ENCODE results near the gene MAP3K10.

MAP3K10 gene

DNA sequence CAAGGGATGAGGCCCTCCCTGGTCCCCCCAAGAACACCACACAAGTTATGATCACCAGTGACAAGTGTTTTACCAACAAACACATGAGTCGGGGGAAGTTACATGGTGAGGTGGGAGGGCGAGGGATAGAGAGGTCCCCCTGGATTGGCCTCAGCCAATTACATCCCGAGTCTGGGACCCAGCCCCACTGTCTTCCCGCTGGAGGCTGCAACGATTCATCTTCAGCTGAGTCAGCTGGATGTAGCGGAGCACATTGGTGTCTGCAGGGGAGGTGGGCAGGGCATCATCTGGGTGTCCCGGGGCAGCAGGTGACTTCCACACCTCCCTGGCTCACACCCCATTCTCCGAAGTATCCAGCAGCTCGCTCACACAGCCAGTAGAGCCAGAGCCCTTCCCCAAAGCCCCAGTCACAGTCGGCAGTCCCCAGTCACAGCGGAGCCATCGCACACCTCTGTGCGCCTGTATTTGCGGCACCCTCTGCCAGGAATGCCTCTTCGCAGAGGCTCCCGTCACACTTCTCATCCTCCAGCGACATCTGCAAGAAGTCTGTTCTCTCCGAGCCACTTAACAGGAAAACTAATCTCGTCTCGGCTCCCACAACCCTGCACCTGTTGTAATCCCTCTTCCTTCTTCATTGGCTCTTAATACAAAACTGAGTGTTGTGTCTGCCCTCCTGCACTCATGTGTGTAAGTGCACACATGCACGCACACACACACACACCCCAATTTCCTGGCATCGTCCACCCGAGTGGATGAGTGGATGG, 25.0 kb downstream of the MAP3K10 start:
- H3K36me3 ChIP-seq (ENCODE audit: control insufficient read depth in 2 of 2, insufficient read depth in 1 of 2, low read length in 2 of 2) = peaks cover 7 to 17% of the 10 kb centered on the region in 2 experiments; a peak in 2 of 3 replicates
- no peak overlapping the region for H3K27ac ChIP-seq (ENCODE audit: extremely low read depth, low read depth, low read length)
- H3K9me3 ChIP-seq (ENCODE audit: control insufficient read depth, insufficient read depth, low read depth, low read length) = no peaks in the 10 kb centered on the region
- CTCF ChIA-PET = interaction anchor here (1.7 kb wide), 1 partner anchor 12 kb away, joined by 9 read pairs; no protein-coding TSS in a partner anchor
- H3K4me3 ChIP-seq (ENCODE audit: low read depth, low read length) = no peak overlapping the region
- H3K4me1 ChIP-seq (ENCODE audit: control insufficient read depth, insufficient read depth, low read length) = peaks cover 18% of the 10 kb centered on the region
- no peak for TF ChIP-seq ZNF791 (tag by site-specific recombination; IDR thresholded peaks at IDR 0.05)
- TF ChIP-seq SCRT2 (tag by site-specific recombination; IDR thresholded peaks at IDR 0.05) = peak; percentile 66
- 0 out of 2 replicates have a peak, but pooled peaks have one; percentile 39 for TF ChIP-seq ZNF600 (tag by site-specific recombination; IDR thresholded peaks at IDR 0.05)
- no peak for TF ChIP-seq ZNF274 (IDR thresholded peaks at IDR 0.05; ENCODE audit: low read length)
- TF ChIP-seq ZNF274 (tag by site-specific recombination; IDR thresholded peaks at IDR 0.05; ENCODE audit: borderline replicate concordance) = no peak
- TF ChIP-seq ZNF211 (tag by site-specific recombination; IDR thresholded peaks at IDR 0.05; ENCODE audit: low read depth) = 0 out of 2 replicates have a peak, but pooled peaks have one; percentile 9
- no peak for TF ChIP-seq ZNF514 (tag by site-specific recombination; IDR thresholded peaks at IDR 0.05)
- peak; percentile 42 for TF ChIP-seq SCRT1 (tag by site-specific recombination; IDR thresholded peaks at IDR 0.05; ENCODE audit: borderline replicate concordance)
- POLR2A ChIA-PET = no interaction called here

DNA sequence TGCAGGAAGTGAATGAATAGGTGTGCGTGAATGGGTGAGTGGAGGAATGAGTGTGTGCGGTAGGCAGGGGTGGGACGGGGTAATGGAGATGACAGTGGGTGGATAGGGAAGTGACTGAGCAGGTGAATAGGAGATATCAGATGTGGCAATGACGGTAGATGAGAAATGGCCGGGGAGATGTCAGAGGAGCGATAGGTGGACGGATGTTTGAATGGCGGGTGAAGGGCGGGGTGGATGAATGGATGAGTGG, 25.5 kb downstream of the MAP3K10 start:
- CTCF ChIA-PET = interaction anchor here (0.5 to 5.1 kb wide), 7 partner anchors 11 to 1854 kb away, joined by 3 to 52 read pairs (median 5); no protein-coding TSS in a partner anchor
- POLR2A ChIA-PET = no interaction called here
- Histone ChIP-seq H3K4me1 (ENCODE audit: control insufficient read depth, insufficient read depth, low read length) (peaks cover 18% of the 10 kb centered on the region), H3K4me3 (ENCODE audit: low read depth, low read length) (no peak overlapping the region), H3K9me3 (ENCODE audit: control insufficient read depth, insufficient read depth, low read depth, low read length) (no peaks in the 10 kb centered on the region), H3K27ac (ENCODE audit: extremely low read depth, low read depth, low read length) (no peak overlapping the region), H3K36me3 (ENCODE audit: control insufficient read depth in 2 of 2, insufficient read depth in 1 of 2, low read length in 2 of 2) (peaks cover 3 to 17% of the 10 kb centered on the region in 2 experiments; a peak in 2 of 3 replicates)
- TF ChIP-seq ZXDB (tag by site-specific recombination; IDR thresholded peaks at IDR 0.05) (no peak), ZNF785 (tag by site-specific recombination; IDR thresholded peaks at IDR 0.05) (0 out of 2 replicates have a peak, but pooled peaks have one; percentile 62), ZNF274 (IDR thresholded peaks at IDR 0.05; ENCODE audit: low read length) (no peak), ZNF274 (tag by site-specific recombination; IDR thresholded peaks at IDR 0.05; ENCODE audit: borderline replicate concordance) (0 out of 2 replicates have a peak, but pooled peaks have one; percentile 52), ZNF544 (tag by site-specific recombination; IDR thresholded peaks at IDR 0.05) (no peak), ZNF629 (tag by site-specific recombination; IDR thresholded peaks at IDR 0.05) (no peak), SP3 (tag by site-specific recombination; IDR thresholded peaks at IDR 0.05) (no peak; the same call in 1 of the 2 replicates), ZNF560 (tag by site-specific recombination; IDR thresholded peaks at IDR 0.05; ENCODE audit: borderline replicate concordance) (no peak), ZNF184 (tag by site-specific recombination; IDR thresholded peaks at IDR 0.05) (no peak), ZNF626 (tag by site-specific recombination; IDR thresholded peaks at IDR 0.05) (no peak), MEIS1 (CRISPR knock-in tag; IDR thresholded peaks at IDR 0.05; ENCODE audit: borderline replicate concordance) (no peak), BCL11B (tag by site-specific recombination; IDR thresholded peaks at IDR 0.05; ENCODE audit: low read depth) (no peak), ZNF514 (tag by site-specific recombination; IDR thresholded peaks at IDR 0.05) (no peak), ZNF549 (tag by site-specific recombination; IDR thresholded peaks at IDR 0.05) (no peak), ZNF202 (tag by site-specific recombination; IDR thresholded peaks at IDR 0.05; ENCODE audit: borderline replicate concordance) (no peak), ZNF747 (tag by site-specific recombination; IDR thresholded peaks at IDR 0.05) (no peak; the same call in 1 of the 2 replicates), ZNF510 (tag by site-specific recombination; IDR thresholded peaks at IDR 0.05; ENCODE audit: insufficient replicate concordance) (no peak), ZBTB21 (tag by site-specific recombination; IDR thresholded peaks at IDR 0.05) (no peak)
- TF ChIP-seq, protein P1, sequence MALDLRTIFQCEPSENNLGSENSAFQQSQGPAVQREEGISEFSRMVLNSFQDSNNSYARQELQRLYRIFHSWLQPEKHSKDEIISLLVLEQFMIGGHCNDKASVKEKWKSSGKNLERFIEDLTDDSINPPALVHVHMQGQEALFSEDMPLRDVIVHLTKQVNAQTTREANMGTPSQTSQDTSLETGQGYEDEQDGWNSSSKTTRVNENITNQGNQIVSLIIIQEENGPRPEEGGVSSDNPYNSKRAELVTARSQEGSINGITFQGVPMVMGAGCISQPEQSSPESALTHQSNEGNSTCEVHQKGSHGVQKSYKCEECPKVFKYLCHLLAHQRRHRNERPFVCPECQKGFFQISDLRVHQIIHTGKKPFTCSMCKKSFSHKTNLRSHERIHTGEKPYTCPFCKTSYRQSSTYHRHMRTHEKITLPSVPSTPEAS (tag by site-specific recombination; IDR thresholded peaks at IDR 0.05) = peak; percentile 69; the same call in 1 of the 2 replicates
- TF ChIP-seq, protein P2, sequence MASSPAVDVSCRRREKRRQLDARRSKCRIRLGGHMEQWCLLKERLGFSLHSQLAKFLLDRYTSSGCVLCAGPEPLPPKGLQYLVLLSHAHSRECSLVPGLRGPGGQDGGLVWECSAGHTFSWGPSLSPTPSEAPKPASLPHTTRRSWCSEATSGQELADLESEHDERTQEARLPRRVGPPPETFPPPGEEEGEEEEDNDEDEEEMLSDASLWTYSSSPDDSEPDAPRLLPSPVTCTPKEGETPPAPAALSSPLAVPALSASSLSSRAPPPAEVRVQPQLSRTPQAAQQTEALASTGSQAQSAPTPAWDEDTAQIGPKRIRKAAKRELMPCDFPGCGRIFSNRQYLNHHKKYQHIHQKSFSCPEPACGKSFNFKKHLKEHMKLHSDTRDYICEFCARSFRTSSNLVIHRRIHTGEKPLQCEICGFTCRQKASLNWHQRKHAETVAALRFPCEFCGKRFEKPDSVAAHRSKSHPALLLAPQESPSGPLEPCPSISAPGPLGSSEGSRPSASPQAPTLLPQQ (tag by site-specific recombination; IDR thresholded peaks at IDR 0.05) = no peak
- TF ChIP-seq, protein P3, sequence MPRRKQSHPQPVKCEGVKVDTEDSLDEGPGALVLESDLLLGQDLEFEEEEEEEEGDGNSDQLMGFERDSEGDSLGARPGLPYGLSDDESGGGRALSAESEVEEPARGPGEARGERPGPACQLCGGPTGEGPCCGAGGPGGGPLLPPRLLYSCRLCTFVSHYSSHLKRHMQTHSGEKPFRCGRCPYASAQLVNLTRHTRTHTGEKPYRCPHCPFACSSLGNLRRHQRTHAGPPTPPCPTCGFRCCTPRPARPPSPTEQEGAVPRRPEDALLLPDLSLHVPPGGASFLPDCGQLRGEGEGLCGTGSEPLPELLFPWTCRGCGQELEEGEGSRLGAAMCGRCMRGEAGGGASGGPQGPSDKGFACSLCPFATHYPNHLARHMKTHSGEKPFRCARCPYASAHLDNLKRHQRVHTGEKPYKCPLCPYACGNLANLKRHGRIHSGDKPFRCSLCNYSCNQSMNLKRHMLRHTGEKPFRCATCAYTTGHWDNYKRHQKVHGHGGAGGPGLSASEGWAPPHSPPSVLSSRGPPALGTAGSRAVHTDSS (tag by site-specific recombination; IDR thresholded peaks at IDR 0.05) = no peak
- TF ChIP-seq, protein P4, sequence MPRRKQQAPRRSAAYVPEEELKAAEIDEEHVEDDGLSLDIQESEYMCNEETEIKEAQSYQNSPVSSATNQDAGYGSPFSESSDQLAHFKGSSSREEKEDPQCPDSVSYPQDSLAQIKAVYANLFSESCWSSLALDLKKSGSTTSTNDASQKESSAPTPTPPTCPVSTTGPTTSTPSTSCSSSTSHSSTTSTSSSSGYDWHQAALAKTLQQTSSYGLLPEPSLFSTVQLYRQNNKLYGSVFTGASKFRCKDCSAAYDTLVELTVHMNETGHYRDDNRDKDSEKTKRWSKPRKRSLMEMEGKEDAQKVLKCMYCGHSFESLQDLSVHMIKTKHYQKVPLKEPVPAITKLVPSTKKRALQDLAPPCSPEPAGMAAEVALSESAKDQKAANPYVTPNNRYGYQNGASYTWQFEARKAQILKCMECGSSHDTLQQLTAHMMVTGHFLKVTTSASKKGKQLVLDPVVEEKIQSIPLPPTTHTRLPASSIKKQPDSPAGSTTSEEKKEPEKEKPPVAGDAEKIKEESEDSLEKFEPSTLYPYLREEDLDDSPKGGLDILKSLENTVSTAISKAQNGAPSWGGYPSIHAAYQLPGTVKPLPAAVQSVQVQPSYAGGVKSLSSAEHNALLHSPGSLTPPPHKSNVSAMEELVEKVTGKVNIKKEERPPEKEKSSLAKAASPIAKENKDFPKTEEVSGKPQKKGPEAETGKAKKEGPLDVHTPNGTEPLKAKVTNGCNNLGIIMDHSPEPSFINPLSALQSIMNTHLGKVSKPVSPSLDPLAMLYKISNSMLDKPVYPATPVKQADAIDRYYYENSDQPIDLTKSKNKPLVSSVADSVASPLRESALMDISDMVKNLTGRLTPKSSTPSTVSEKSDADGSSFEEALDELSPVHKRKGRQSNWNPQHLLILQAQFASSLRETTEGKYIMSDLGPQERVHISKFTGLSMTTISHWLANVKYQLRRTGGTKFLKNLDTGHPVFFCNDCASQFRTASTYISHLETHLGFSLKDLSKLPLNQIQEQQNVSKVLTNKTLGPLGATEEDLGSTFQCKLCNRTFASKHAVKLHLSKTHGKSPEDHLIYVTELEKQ (tag by site-specific recombination; IDR thresholded peaks at IDR 0.05; ENCODE audit: borderline replicate concordance) = peak; percentile 64
